ENCODE results near the gene BAIAP2.

- TF ChIP-seq CTCF (IDR thresholded peaks at IDR 0.05) (no peak), EP300 (IDR thresholded peaks at IDR 0.05) (no peak), POLR2A (IDR thresholded peaks at IDR 0.05) (no peak)
Observed at GRCh38 chr17:81056312-81056711, 21.4 kb downstream of the BAIAP2 start.
